Activated CD4-positive, alpha-beta T cell treated with anti-CD3 and anti-CD28 coated beads, Interleukin-2, amount 50 U/mL, for 24 hours (primary cell): Measurements from ENCODE around the gene NR1H4.
"Not testable (repeated sequence)": the region's sequence is repeated elsewhere in the genome, so short reads cannot be mapped to it uniquely, and the experiment has no call there.

Experiments
- DNase-seq, 2 donors: peaks; one replicate each; pipeline ENCODE4 v3.0.0-alpha.2; 2020; ENCODE audit warnings: low read depth in 1 of 2, low spot score in 1 of 2

Gene NR1H4

GRCh38 chr12:100473716-100474150 is at the start of gene NR1H4:
Gene NR1H4 (plus strand): TSS chr12:100473866. CDS start chr12:100493324, 19,458 bp downstream.
- DNase-seq: no peak

GRCh38 chr12:100426145-100426544 is 47.5 kb upstream of the NR1H4 start:
- DNase-seq: no peak

GRCh38 chr12:100427078-100427477 is 46.6 kb upstream of the NR1H4 start:
- DNase-seq: no peak

GRCh38 chr12:100430251-100430650 is 43.4 kb upstream of the NR1H4 start:
- DNase-seq: not testable (repeated sequence)

GRCh38 chr12:100433701-100434100 is 40.0 kb upstream of the NR1H4 start:
- no peak for DNase-seq

- no peak for DNase-seq
Observed at GRCh38 chr12:100434177-100434576, 39.5 kb upstream of the NR1H4 start.

GRCh38 chr12:100435957-100436356 is 37.7 kb upstream of the NR1H4 start:
- DNase-seq: no peak

- DNase-seq: no peak
Observed at GRCh38 chr12:100437038-100437841, 36.4 kb upstream of the NR1H4 start.

GRCh38 chr12:100439797-100440196 is 33.9 kb upstream of the NR1H4 start:
- no peak for DNase-seq

GRCh38 chr12:100442403-100442802 is 31.3 kb upstream of the NR1H4 start:
- DNase-seq: no peak

GRCh38 chr12:100443434-100443833 is 30.2 kb upstream of the NR1H4 start:
- DNase-seq: no peak

GRCh38 chr12:100445081-100445481 is 28.6 kb upstream of the NR1H4 start:
- no peak for DNase-seq

- no peak for DNase-seq
Observed at GRCh38 chr12:100447381-100447780, 26.3 kb upstream of the NR1H4 start.

GRCh38 chr12:100448656-100449055 is 25.0 kb upstream of the NR1H4 start:
- DNase-seq: no peak

- DNase-seq: no peak
Observed at GRCh38 chr12:100450735-100451134, 22.9 kb upstream of the NR1H4 start.

GRCh38 chr12:100453951-100454350 is 19.7 kb upstream of the NR1H4 start:
- DNase-seq: no peak

- no peak for DNase-seq
Observed at GRCh38 chr12:100455896-100456295, 17.8 kb upstream of the NR1H4 start.

- no peak for DNase-seq
Observed at GRCh38 chr12:100458191-100458590, 15.5 kb upstream of the NR1H4 start.

- no peak for DNase-seq
Observed at GRCh38 chr12:100460702-100461101, 13.0 kb upstream of the NR1H4 start.

GRCh38 chr12:100461330-100461973 is 12.2 kb upstream of the NR1H4 start:
- no peak for DNase-seq

- no peak for DNase-seq
Observed at GRCh38 chr12:100463661-100464060, 10.0 kb upstream of the NR1H4 start.

- no peak for DNase-seq
Observed at GRCh38 chr12:100464529-100464928, 9.1 kb upstream of the NR1H4 start.

GRCh38 chr12:100468126-100468525 is 5.5 kb upstream of the NR1H4 start:
- DNase-seq: no peak
